ACHN (cell line): ENCODE measurements around the gene LCNL1.

Experiments used
- DNase-seq: peaks from one replicate; pipeline ENCODE4 v3.0.0-alpha.2; 2015
- in situ Hi-C: cut with HindIII; loops from 2 replicates; pipeline ENCODE4 v1.10.0; 2017; ENCODE audit warnings: low sequenced_read_pairs, low pct_ligation_motif_present, low pct_unique_long_range_greater_than_20kb

LCNL1 gene

GRCh38 chr9:136956604-136957003 lies 26.2 kb upstream of the LCNL1 start:
- DNase-seq: no peak
- in situ Hi-C loops: no loop called here

GRCh38 chr9:136957461-136957860 lies 25.3 kb upstream of the LCNL1 start:
- in situ Hi-C loops: no loop called here
- DNase-seq: no peak

GRCh38 chr9:136957901-136958300 lies 24.9 kb upstream of the LCNL1 start:
- DNase-seq: no peak
- in situ Hi-C loops: no loop called here

GRCh38 chr9:136958473-136958872 lies 24.3 kb upstream of the LCNL1 start:
- in situ Hi-C loops: no loop called here
- DNase-seq: no peak

GRCh38 chr9:136958898-136959850 lies 23.6 kb upstream of the LCNL1 start:
- no peak for DNase-seq
- in situ Hi-C loops: no loop called here

DNA sequence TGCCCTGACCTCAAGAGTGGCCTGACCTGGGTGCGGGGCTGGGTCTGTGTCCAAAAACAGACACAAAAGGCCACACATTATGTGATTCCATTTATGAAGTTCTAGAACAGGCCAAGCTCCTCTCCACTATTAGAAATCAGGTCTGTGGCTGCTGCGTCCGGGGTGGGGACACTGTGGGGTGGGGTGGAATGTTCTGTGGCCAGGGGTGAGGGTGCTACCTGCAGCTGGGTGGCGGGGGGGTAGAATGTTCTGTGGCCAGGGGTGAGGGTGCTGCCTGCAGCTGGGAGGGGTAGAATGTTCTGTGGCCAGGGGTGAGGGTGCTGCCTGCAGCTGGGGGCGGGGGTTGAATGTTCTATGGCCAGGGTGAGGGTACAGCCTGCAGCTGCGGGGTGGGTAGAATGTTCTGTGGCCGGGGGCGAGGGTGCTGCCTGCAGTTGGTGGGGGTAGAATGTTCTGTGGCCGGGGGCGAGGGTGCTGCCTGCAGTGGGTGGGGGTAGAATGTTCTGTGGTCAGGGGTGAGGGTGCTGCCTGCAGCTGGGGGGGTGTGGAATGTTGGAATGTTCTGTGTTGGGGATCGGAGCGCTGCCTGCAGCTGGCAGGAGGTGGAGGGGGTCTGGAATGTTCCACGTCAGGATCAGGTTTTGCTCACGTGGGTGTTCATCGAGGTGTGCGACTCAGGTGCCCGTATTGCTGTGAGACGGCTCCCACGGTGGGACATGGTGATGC lies 22.4 kb upstream of the LCNL1 start:
- no peak for DNase-seq
- in situ Hi-C loops: no loop called here

DNA sequence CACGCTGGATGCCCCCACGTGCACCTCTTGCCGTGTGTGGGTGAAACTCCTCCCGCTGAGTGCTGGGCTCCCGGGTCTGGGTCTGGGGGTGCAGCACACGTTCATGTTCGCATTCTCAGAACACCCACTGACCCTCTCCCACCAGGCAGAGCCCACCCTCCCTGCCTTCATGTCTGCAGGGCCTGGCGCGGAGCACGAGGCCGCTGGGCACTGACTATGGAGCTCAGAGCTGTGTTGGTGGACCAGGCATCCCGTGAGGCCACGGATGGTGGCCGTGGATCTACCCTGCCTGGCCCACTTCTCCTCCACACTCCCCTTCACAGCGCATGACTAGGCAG lies 21.9 kb upstream of the LCNL1 start:
- in situ Hi-C loops: no loop called here
- DNase-seq: no peak

- in situ Hi-C loops: no loop called here
- no peak for DNase-seq
These were observed 21.3 kb upstream of the LCNL1 start for GRCh38 chr9:136961279-136962065.

DNA sequence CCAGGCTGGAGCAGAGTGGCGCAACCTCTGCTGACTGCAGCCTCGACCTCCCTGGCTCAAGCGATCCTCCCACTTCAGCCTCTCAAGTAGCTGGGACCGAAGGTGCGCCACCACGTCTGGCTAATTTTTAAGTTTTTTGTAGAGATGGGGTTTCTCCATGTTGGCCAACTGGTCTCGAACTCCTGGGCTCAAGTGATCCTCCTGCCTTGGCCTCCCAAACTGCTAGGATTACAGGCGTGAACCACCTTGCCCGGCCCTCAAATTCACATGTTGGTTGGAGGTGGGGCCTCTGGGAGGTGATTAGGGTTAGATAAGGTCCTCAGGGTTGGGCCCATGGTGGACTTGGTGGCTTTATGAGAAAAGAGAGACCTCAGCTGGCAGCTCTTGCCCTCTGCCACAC lies 20.6 kb upstream of the LCNL1 start:
- in situ Hi-C loops: no loop called here
- DNase-seq: no peak

GRCh38 chr9:136962701-136963248 lies 20.0 kb upstream of the LCNL1 start:
- DNase-seq: no peak
- in situ Hi-C loops: no loop called here

GRCh38 chr9:136963341-136963740 lies 19.5 kb upstream of the LCNL1 start:
- DNase-seq: no peak
- in situ Hi-C loops: no loop called here

DNA sequence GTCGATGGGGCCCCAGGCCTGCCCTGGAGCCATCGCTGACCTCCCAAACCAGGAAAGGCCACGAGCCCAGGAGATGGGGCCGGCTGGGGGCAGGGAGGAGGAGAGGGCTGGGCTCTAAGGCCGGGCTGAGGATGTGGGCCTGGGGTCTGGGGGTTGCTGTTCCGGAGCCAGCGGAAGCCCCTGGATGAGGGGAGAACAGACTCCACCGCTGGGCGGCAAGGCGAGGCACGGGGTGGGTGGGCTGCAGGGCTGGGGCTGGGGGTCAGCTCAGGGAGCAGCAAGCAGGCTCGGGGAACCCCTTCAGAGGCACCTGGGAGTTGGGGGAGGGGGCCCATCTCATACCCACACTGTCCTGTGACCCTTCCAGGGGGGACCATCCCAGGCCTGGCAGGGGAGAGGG lies 19.0 kb upstream of the LCNL1 start:
- in situ Hi-C loops: no loop called here

DNA sequence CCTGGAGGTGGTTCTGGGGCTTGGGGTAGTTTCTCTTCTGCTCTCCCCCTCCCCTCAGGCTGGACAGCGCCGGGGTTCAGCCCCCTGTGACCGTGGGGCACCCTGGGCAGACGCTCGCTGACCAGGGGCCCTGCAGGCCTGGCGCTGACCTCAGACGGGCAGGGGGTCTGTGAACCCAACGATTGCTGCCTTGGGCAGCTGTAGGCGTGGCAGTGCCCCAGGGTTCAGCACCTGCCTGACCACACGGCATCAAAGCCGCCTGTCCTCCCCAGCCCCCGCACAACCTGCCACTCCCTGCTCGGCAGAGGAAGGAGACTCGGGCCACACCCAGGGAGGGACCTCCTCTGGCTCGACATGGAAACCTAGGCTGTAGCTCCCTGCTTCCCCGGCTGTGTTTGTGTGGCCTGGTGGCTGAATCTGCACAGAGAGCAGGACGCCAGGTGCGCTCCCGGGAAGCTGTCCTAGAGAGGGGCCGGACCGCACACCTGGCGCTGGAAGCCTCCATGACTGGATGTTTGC lies 18.6 kb upstream of the LCNL1 start:
- in situ Hi-C loops: no loop called here
- DNase-seq: no peak

More for the DNA sequence above, 19.0 kb upstream of the LCNL1 start:
- no peak for DNase-seq

DNA sequence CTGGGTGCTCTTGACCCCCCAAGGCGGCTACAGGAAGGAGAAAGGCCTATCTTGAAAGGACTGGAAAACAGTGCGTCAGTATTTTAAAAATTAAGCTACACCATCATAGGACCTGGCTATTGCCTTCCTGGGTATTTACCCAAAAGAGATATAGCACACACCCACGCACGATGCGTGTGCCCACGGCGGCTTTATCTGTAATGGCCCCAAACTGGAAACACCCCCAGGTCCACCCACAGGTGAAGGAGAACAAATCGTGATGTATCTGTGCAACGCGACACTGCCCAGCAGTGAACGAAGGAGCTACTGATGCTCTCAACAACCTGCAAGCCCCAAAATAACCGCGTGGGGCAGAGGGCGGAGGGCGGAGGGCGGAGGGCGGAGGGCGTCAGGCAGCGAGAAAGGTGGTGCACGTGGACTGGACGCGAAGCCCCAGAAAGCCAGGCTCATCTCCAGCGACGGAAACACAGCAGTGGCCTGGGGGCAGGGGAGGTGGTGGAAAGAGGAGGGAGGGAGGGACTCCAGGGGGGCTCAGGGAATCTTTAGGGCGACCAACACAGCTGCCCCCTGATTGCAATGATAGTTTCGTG lies 17.9 kb upstream of the LCNL1 start:
- in situ Hi-C loops: no loop called here
- no peak for DNase-seq

DNA sequence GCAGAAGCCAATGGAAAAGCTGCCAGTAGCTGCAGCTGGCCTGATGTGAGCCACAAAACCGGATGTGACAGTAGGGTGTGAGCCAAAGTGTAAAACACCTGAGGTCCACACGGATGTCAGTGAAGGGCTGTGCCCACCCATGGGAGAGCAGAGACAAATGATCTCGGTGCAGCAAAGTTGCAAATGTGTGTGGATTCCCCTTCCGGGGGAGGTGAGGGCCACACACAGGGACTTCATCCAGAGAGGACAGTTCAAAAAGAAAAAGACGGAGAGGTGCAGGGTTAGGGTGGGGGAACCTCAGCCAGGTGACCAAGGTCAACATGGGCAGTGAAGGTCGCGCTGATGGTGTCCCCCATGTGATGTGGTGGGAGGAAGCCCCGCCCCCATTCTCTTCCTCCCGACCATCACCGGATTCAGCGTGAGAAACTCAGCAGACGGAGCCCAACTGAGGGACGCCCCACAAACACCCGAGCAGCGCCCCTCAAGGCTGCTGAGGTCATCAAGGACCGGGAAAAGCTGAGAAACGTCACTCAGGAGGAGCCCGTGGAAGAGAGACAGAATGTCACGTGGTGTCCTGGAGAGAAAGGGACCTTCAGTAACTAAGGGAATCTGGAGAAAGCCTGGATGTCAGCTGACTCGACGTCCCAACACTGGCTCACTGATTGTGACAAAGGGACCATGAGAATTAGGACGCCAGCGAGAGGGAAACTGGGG lies 16.9 kb upstream of the LCNL1 start:
- in situ Hi-C loops: no loop called here
- no peak for DNase-seq

DNA sequence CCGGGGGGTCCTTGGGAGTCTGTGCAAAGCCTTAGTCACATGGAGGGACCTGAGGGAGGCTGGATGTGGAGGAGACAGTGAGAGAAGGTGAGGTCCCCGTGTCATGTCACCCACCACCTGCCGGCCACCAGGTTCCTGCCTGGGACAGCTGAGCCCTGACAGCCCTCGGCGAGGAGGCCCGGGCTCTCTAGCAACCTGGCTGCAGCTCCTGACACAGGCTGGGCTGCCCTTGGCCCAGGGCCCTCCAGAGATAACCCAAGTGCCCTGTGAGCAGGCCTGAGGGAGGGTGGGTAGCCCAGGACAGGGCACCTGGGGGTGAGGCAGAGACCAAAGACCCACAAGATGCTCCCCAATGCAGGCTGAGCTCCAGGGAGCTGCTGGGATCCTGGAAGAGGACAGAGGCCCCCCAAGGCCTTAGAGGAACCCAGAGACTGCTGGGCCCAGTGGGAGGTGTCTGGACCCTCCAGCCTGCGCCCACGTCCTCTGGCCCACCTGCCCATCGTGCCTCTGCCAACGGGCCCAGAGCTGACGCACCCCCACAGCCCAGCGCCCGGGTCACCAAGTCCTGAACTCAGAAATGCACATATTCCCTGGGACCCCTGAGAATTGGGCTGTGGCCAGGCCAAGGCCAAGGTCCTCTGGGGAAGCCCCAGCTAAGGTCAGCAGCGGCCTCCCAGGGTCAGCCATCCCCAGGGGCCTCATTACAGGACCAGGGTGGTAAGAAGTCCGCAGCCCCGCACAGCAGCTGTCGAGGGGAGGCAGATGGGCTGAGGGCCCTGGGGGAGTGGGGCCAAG lies 14.3 kb upstream of the LCNL1 start:
- in situ Hi-C loops: no loop called here
- DNase-seq: no peak

- in situ Hi-C loops: no loop called here
- DNase-seq: no peak
These were observed 13.6 kb upstream of the LCNL1 start for GRCh38 chr9:136969150-136969549.
